Choroid plexus epithelial cell (primary cell): ENCODE results near the gene TCN2.

ENCODE experiments used
- DNase-seq: peaks from one replicate; pipeline ENCODE4 v3.0.0-alpha.2; 2010; ENCODE audit warnings: low read depth
- H3K4me3 ChIP-seq: 2 replicates; pipeline ENCODE4 v1.5.1; 2011; ENCODE audit warnings: low read depth, mild to moderate bottlenecking, control low read depth, low read length, moderate library complexity
- CTCF ChIP-seq: conservative IDR thresholded peaks from 2 replicates; pipeline ENCODE4 v1.5.1; 2011; ENCODE audit warnings: low read depth, mild to moderate bottlenecking, control low read depth, inconsistent platforms, low read length, moderate library complexity

Gene TCN2

GRCh38 chr22:30635273-30636225 is 28.6 kb downstream of the TCN2 start, which contains the start of gene SLC35E4:
Gene SLC35E4 (plus strand): TSS chr22:30635781. CDS start chr22:30636451, 670 bp downstream.
- H3K4me3 ChIP-seq, result peak within 1 kb of the TSS; percentile 58
- peak; percentile 93 for DNase-seq
- TF ChIP-seq CTCF, result no peak

- TF ChIP-seq CTCF, result no peak
- no peak for DNase-seq
Measured at GRCh38 chr22:30636226-30637077, 29.5 kb downstream of the TCN2 start.

GRCh38 chr22:30637701-30638114 is 30.7 kb downstream of the TCN2 start:
- DNase-seq, result no peak
- no peak for TF ChIP-seq CTCF
- no peak overlapping the region for H3K4me3 ChIP-seq

More at GRCh38 chr22:30636226-30637077, 29.5 kb downstream of the TCN2 start:
- peak overlapping the region; percentile 58 for H3K4me3 ChIP-seq

GRCh38 chr22:30640361-30640760 is 33.4 kb downstream of the TCN2 start:
- no peak overlapping the region for H3K4me3 ChIP-seq
- no peak for DNase-seq
- no peak for TF ChIP-seq CTCF

GRCh38 chr22:30640839-30641430 is 34.0 kb downstream of the TCN2 start:
- TF ChIP-seq CTCF, result no peak
- DNase-seq, result no peak
- H3K4me3 ChIP-seq, result no peak overlapping the region

GRCh38 chr22:30643055-30643875 is 36.3 kb downstream of the TCN2 start:
- TF ChIP-seq CTCF, result no peak
- DNase-seq, result no peak
- H3K4me3 ChIP-seq, result no peak overlapping the region
